Hepatocyte (in vitro differentiated cells): Measurements from ENCODE around the gene TSNAX. TPM values are rescaled to one million over a fixed set of nuclear protein-coding genes. Genes with fewer than 3 reads are reported as not detected.

Experiments
- DNase-seq: peaks from one replicate; pipeline ENCODE4 v3.0.0-alpha.2; 2016; ENCODE audit warnings: low spot score
- H2AFZ ChIP-seq: fragments of 200-600 bp; sonication (generic); 2 replicates; pipeline ENCODE4 v1.6.0; 2016; ENCODE audit warnings: antibody characterized with exemption, mild to moderate bottlenecking
- H3K27ac ChIP-seq: fragments of 200-600 bp; sonication (generic); 2 replicates; pipeline ENCODE4 v1.5.1; 2016; ENCODE audit warnings: mild to moderate bottlenecking
- H3K27me3 ChIP-seq: fragments of 200-600 bp; sonication (generic); 2 replicates; pipeline ENCODE4 v1.6.1; 2016
- H3K36me3 ChIP-seq: fragments of 200-600 bp; sonication (generic); replicated peaks from 2 replicates; pipeline ENCODE4 v1.5.1; 2016; ENCODE audit warnings: low read depth; ENCODE audit not compliant: insufficient read depth
- H3K4me1 ChIP-seq: fragments of 200-600 bp; sonication (generic); 2 replicates; pipeline ENCODE4 v1.5.1; 2016; ENCODE audit warnings: mild to moderate bottlenecking, moderate library complexity; ENCODE audit not compliant: insufficient read depth
- H3K4me2 ChIP-seq: fragments of 200-600 bp; sonication (generic); 2 replicates; pipeline ENCODE4 v1.6.0; 2016
- H3K4me3 ChIP-seq: fragments of 200-600 bp; sonication (generic); 2 replicates; pipeline ENCODE4 v1.5.1; 2016; ENCODE audit warnings: mild to moderate bottlenecking
- H3K79me2 ChIP-seq: fragments of 200-600 bp; sonication (generic); 2 replicates; pipeline ENCODE4 v1.6.0; 2017; ENCODE audit warnings: mild to moderate bottlenecking
- H3K9me2 ChIP-seq: fragments of 200-600 bp; sonication (generic); replicated peaks from 2 replicates; pipeline ENCODE4 v1.6.0; 2017; ENCODE audit warnings: mild to moderate bottlenecking; ENCODE audit not compliant: insufficient read depth
- H3K9me3 ChIP-seq: fragments of 200-600 bp; sonication (generic); 2 replicates; pipeline ENCODE4 v1.5.1; 2016; ENCODE audit warnings: low read depth, mild to moderate bottlenecking
- H4K20me1 ChIP-seq: fragments of 200-600 bp; sonication (generic); 2 replicates; pipeline ENCODE4 v1.6.0; 2016; ENCODE audit warnings: mild to moderate bottlenecking; ENCODE audit not compliant: insufficient read depth, poor library complexity, severe bottlenecking
- EZH2 ChIP-seq: fragments of 200-600 bp; sonication (generic); IDR thresholded peaks from 2 replicates; pipeline ENCODE4 v1.6.1; 2016; ENCODE audit warnings: antibody characterized with exemption, mild to moderate bottlenecking, borderline replicate concordance
- EZH2phosphoT487 ChIP-seq: fragments of 200-600 bp; sonication (generic); IDR thresholded peaks from one replicate; pipeline ENCODE4 v1.6.1; 2018; ENCODE audit warnings: antibody characterized with exemption, mild to moderate bottlenecking, low read depth, moderate library complexity; ENCODE audit not compliant: unreplicated experiment, severe bottlenecking
- WGBS: methylation state at CpG from one replicate; pipeline ENCODE4 v1.1.6; 2016; ENCODE audit warnings: low lambda C conversion rate; ENCODE audit errors: missing lambda C conversion rate; 5-methylcytosine and 5-hydroxymethylcytosine counted together
- polyA plus RNA-seq: library from polyadenylated mRNA; unstranded; fragments of >200 nt; fragmentation: Nextera tagmentation; extraction: Ambion mirVana; gene quantifications from 2 replicates; pipeline ENCODE4 v1.2.1, GENCODE V29; 2016
- total RNA-seq: library from RNA; depleted of rRNA; stranded (reverse); fragments of >200 nt; gene quantifications from 2 replicates; pipeline ENCODE4 v1.2.3, GENCODE V29; 2014
- TF ChIP-seq, protein P1 (sequence below): fragments of 200-600 bp; sonication (generic); IDR thresholded peaks from 2 replicates; pipeline ENCODE4 v1.5.1; 2016; ENCODE audit warnings: antibody characterized with exemption, mild to moderate bottlenecking; ENCODE audit not compliant: poor library complexity

The TSNAX gene
- total and polyA plus RNA-seq, 2 experiments from 2014 or later, result 26.8 to 42.2 TPM

DNA sequence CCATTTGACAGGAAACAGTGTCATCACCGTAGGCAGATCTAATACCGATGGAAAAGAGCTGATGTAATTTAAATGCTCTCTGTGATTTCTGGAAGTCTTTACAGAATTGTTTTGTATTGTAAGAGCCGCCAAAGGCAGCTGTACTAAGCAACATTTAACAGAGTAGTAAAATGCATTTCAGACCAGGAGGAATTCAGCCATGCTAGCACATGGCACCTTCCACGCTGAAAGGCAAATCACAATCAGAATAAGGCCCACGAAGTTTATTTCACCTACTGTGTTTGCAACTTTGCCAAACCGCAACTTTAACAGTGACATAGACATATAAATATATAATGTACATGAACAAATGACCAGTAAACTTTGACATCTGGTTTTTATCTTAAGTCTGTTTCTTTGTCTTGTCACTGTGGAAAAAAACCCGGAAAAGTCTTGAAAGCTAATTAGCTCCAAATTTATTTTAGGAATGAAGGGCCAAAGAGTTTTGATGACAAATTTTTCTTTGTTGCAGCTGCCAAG lies 72.0 kb downstream of the TSNAX start:
- DNase-seq, result peak; percentile 31
- TF ChIP-seq EZH2phosphoT487 (peak; percentile 91), EZH2 (no peak)
- TF ChIP-seq, protein P1, sequence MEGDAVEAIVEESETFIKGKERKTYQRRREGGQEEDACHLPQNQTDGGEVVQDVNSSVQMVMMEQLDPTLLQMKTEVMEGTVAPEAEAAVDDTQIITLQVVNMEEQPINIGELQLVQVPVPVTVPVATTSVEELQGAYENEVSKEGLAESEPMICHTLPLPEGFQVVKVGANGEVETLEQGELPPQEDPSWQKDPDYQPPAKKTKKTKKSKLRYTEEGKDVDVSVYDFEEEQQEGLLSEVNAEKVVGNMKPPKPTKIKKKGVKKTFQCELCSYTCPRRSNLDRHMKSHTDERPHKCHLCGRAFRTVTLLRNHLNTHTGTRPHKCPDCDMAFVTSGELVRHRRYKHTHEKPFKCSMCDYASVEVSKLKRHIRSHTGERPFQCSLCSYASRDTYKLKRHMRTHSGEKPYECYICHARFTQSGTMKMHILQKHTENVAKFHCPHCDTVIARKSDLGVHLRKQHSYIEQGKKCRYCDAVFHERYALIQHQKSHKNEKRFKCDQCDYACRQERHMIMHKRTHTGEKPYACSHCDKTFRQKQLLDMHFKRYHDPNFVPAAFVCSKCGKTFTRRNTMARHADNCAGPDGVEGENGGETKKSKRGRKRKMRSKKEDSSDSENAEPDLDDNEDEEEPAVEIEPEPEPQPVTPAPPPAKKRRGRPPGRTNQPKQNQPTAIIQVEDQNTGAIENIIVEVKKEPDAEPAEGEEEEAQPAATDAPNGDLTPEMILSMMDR, result no peak
- Histone ChIP-seq H3K36me3 (no peaks in the 10 kb centered on the region), H3K79me2 (no peaks in the 10 kb centered on the region), H3K4me2 (peak overlapping the region; percentile 10), H3K4me1 (peaks cover 7% of the 10 kb centered on the region), H4K20me1 (no peaks in the 10 kb centered on the region), H2AFZ (no peak overlapping the region), H3K27ac (no peak overlapping the region), H3K9me2 (no peaks in the 10 kb centered on the region), H3K9me3 (no peaks in the 10 kb centered on the region), H3K27me3 (no peaks in the 10 kb centered on the region), H3K4me3 (no peak overlapping the region)
- WGBS, result 40% methylated on average over 7 of the region's 7 CpGs

- Histone ChIP-seq H3K4me2 (peak overlapping the region; percentile 8), H3K27ac (no peak overlapping the region), H3K27me3 (no peaks in the 10 kb centered on the region), H3K79me2 (no peaks in the 10 kb centered on the region), H3K9me3 (no peaks in the 10 kb centered on the region), H3K9me2 (no peaks in the 10 kb centered on the region), H2AFZ (no peak overlapping the region), H4K20me1 (no peaks in the 10 kb centered on the region), H3K4me3 (no peak overlapping the region), H3K36me3 (no peaks in the 10 kb centered on the region), H3K4me1 (no peaks in the 10 kb centered on the region)
- TF ChIP-seq, protein P1, result no peak
- TF ChIP-seq EZH2phosphoT487, result peak; percentile 76
- DNase-seq, result no peak
- 35% methylated on average over 5 of the region's 5 CpGs for WGBS
Measured at GRCh38 chr1:231601824-231602672, 73.6 kb downstream of the TSNAX start.

DNA sequence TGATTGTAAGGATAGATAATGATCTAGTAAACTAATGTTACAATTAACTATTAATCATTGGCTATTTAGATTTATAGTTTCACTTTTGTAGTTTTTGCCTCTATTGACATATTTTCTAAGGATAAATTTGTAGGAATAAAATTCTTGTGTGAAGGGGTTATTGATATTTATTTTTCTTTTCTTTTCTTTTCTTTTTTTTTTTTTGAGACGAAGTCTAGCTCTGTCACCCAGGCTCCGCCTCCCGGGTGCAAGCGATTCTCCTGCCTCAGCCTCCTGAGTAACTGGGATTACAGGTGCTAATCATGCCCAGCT lies 74.2 kb downstream of the TSNAX start:
- H3K27ac ChIP-seq, result no peak overlapping the region
- 97% methylated on average over 4 of the region's 4 CpGs for WGBS
- H3K27me3 ChIP-seq, result no peaks in the 10 kb centered on the region
- no peak overlapping the region for H2AFZ ChIP-seq
- peak overlapping the region; percentile 8 for H3K4me2 ChIP-seq
- H3K79me2 ChIP-seq, result no peaks in the 10 kb centered on the region
- no peak for TF ChIP-seq EZH2
- TF ChIP-seq EZH2phosphoT487, result no peak
- TF ChIP-seq, protein P1, result no peak
- no peaks in the 10 kb centered on the region for H3K4me1 ChIP-seq
- H3K9me2 ChIP-seq, result no peaks in the 10 kb centered on the region
- no peaks in the 10 kb centered on the region for H3K36me3 ChIP-seq
- H4K20me1 ChIP-seq, result no peaks in the 10 kb centered on the region
- no peak for DNase-seq
- no peak overlapping the region for H3K4me3 ChIP-seq
- H3K9me3 ChIP-seq, result no peaks in the 10 kb centered on the region
